H9 (cell line): Measurements from ENCODE around the gene F8A3. TPM values are rescaled to one million over a fixed set of nuclear protein-coding genes. Genes with fewer than 3 reads are reported as not detected.

Experiments
- DNase-seq: peaks from one replicate; pipeline ENCODE4 v3.0.0-alpha.2; 2017
- H2AFZ ChIP-seq: one replicate; pipeline ENCODE4 v1.6.1; 2013; ENCODE audit warnings: mild to moderate bottlenecking, low read length, control low read depth, moderate library complexity
- H2AK5ac ChIP-seq: 2 replicates; pipeline ENCODE4 v1.6.1; 2013; ENCODE audit warnings: low read length, control low read depth, mixed read lengths; ENCODE audit not compliant: insufficient read length
- H2BK120ac ChIP-seq: one replicate; pipeline ENCODE4 v1.6.1; 2013; ENCODE audit warnings: low read depth, mild to moderate bottlenecking, low read length, control low read depth, inconsistent platforms; ENCODE audit not compliant: poor library complexity, severe bottlenecking
- H2BK12ac ChIP-seq: 2 replicates; pipeline ENCODE4 v1.6.1; 2013; ENCODE audit warnings: low read length, control low read depth, mixed read lengths, low read depth; ENCODE audit not compliant: insufficient read length
- H2BK15ac ChIP-seq: 2 replicates; pipeline ENCODE4 v1.6.1; 2013; ENCODE audit warnings: low read depth, low read length, control low read depth
- H2BK20ac ChIP-seq: one replicate; pipeline ENCODE4 v1.6.1; 2013; ENCODE audit warnings: low read depth, mild to moderate bottlenecking, low read length, control low read depth, inconsistent platforms; ENCODE audit not compliant: poor library complexity, severe bottlenecking
- H2BK5ac ChIP-seq: 2 replicates; pipeline ENCODE4 v1.6.1; 2013; ENCODE audit warnings: low read length, control low read depth, mixed read lengths; ENCODE audit not compliant: insufficient read length
- H3K14ac ChIP-seq: 2 replicates; pipeline ENCODE4 v1.6.1; 2013; ENCODE audit warnings: low read length, control low read depth; ENCODE audit not compliant: insufficient read depth
- H3K18ac ChIP-seq: 2 replicates; pipeline ENCODE4 v1.6.1; 2013; ENCODE audit warnings: low read depth, mild to moderate bottlenecking, mixed read lengths, low read length, control low read depth; ENCODE audit not compliant: insufficient read length
- H3K23ac ChIP-seq: 2 replicates; pipeline ENCODE4 v1.6.1; 2013; ENCODE audit warnings: low read length, control low read depth, mixed read lengths, low read depth; ENCODE audit not compliant: insufficient read length
- H3K23me2 ChIP-seq: 2 replicates; pipeline ENCODE4 v1.6.1; 2013; ENCODE audit warnings: low read depth, mild to moderate bottlenecking, mixed read lengths, low read length, control low read depth; ENCODE audit not compliant: insufficient read length, poor library complexity, severe bottlenecking
- H3K27ac ChIP-seq: 2 replicates; pipeline ENCODE4 v1.5.1; 2013; ENCODE audit warnings: low read length, control low read depth, mixed read lengths, low read depth; ENCODE audit not compliant: insufficient read length
- H3K27me3 ChIP-seq: 2 replicates; pipeline ENCODE4 v1.6.1; 2013; ENCODE audit warnings: low read length, control low read depth, inconsistent platforms; ENCODE audit not compliant: insufficient read depth
- H3K4ac ChIP-seq: 2 replicates; pipeline ENCODE4 v1.6.1; 2013; ENCODE audit warnings: low read depth, mild to moderate bottlenecking, control low read depth, inconsistent platforms, low read length, moderate library complexity
- H3K4me1 ChIP-seq: 2 replicates; pipeline ENCODE4 v1.6.1; 2013; ENCODE audit warnings: low read length, control low read depth, inconsistent platforms; ENCODE audit not compliant: insufficient read depth
- H3K4me2 ChIP-seq: 2 replicates; pipeline ENCODE4 v1.6.1; 2013; ENCODE audit warnings: low read length, control low read depth, mixed read lengths; ENCODE audit not compliant: insufficient read length, insufficient read depth
- H3K56ac ChIP-seq: 2 replicates; pipeline ENCODE4 v1.6.1; 2013; ENCODE audit warnings: low read depth, mild to moderate bottlenecking, mixed read lengths, low read length, control low read depth; ENCODE audit not compliant: insufficient read length
- H3K79me1 ChIP-seq: 2 replicates; pipeline ENCODE4 v1.6.1; 2013; ENCODE audit warnings: low read depth, mild to moderate bottlenecking, moderate library complexity, low read length, control low read depth, inconsistent platforms; ENCODE audit not compliant: insufficient read depth, poor library complexity, severe bottlenecking
- H3K79me2 ChIP-seq: 2 replicates; pipeline ENCODE4 v1.6.1; 2013; ENCODE audit warnings: low read length, control low read depth, inconsistent platforms; ENCODE audit not compliant: insufficient read depth
- H3K9ac ChIP-seq: 2 replicates; pipeline ENCODE4 v1.6.1; 2013; ENCODE audit warnings: low read length, control low read depth, mixed read lengths; ENCODE audit not compliant: insufficient read length; ENCODE audit errors: extremely low read depth
- H3K9me3 ChIP-seq: one replicate; pipeline ENCODE4 v1.6.1; 2013; ENCODE audit warnings: low read depth, low read length, inconsistent platforms; ENCODE audit not compliant: control insufficient read depth
- H3T11ph ChIP-seq: one replicate; pipeline ENCODE4 v1.6.1; 2013; ENCODE audit warnings: mild to moderate bottlenecking, low read length, control low read depth, inconsistent platforms
- H4K20me1 ChIP-seq: one replicate; pipeline ENCODE4 v1.6.1; 2013; ENCODE audit not compliant: control insufficient read depth, insufficient read length, insufficient read depth
- H4K5ac ChIP-seq: 2 replicates; pipeline ENCODE4 v1.6.1; 2013; ENCODE audit warnings: low read depth, mild to moderate bottlenecking, mixed read lengths, low read length, control low read depth; ENCODE audit not compliant: insufficient read length
- H4K8ac ChIP-seq: replicated peaks from 2 replicates; pipeline ENCODE4 v1.6.1; 2013; ENCODE audit warnings: low read length, control low read depth, mixed read lengths, low read depth; ENCODE audit not compliant: insufficient read length
- H4K91ac ChIP-seq: 2 replicates; pipeline ENCODE4 v1.6.1; 2013; ENCODE audit warnings: low read depth, mild to moderate bottlenecking, moderate library complexity, mixed read lengths, low read length, control low read depth; ENCODE audit not compliant: insufficient read length
- H3K27ac Mint-ChIP-seq, 3 experiments: 2 replicates in 2 of 3; 3 replicates in 1 of 3; pipeline ENCODE4 v1.8.0; 2020 to 2021; ENCODE audit warnings: mixed read lengths in 3 of 3, mild to moderate bottlenecking in 1 of 3, moderate library complexity in 1 of 3
- H3K27me3 Mint-ChIP-seq: 2 replicates; pipeline ENCODE4 v1.8.0; 2021; ENCODE audit warnings: low read depth, mild to moderate bottlenecking, moderate library complexity, mixed read lengths
- H3K36me3 Mint-ChIP-seq, 3 experiments: 2 replicates in 2 of 3; 3 replicates in 1 of 3; pipeline ENCODE4 v1.8.0; 2020 to 2021; ENCODE audit warnings: low read depth in 3 of 3, mixed read lengths in 3 of 3; ENCODE audit not compliant: insufficient read depth in 1 of 3
- H3K4me1 Mint-ChIP-seq, 2 experiments: 2 replicates each; pipeline ENCODE4 v1.8.0; 2020; ENCODE audit warnings: mixed read lengths in 2 of 2
- H3K4me3 Mint-ChIP-seq, 2 experiments: 2 replicates in 1 of 2; 3 replicates in 1 of 2; pipeline ENCODE4 v1.8.0; 2020 to 2021; ENCODE audit warnings: mild to moderate bottlenecking in 2 of 2, mixed read lengths in 2 of 2, moderate library complexity in 1 of 2
- H3K9me3 Mint-ChIP-seq, 2 experiments: 2 replicates in 1 of 2; 3 replicates in 1 of 2; pipeline ENCODE4 v1.8.0; 2020; ENCODE audit warnings: mild to moderate bottlenecking in 2 of 2, mixed read lengths in 2 of 2, moderate library complexity in 1 of 2
- CTCF ChIP-seq: fragments of 200-600 bp; sonication (generic); conservative IDR thresholded peaks from 3 replicates; pipeline ENCODE4 v1.8.0; 2021; ENCODE audit warnings: antibody characterized with exemption, mild to moderate bottlenecking
- WGBS: extraction: QIAGEN DNeasy Blood & Tissue Kit; methylation state at CpG from one replicate; pipeline ENCODE4 v1.1.7; 2013; ENCODE audit warnings: missing lambda C conversion rate, low lambda C conversion rate, mixed read lengths; ENCODE audit not compliant: insufficient read length; ENCODE audit errors: extremely low coverage; 5-methylcytosine and 5-hydroxymethylcytosine counted together
- total RNA-seq: library from RNA; stranded (reverse); gene quantifications from 2 replicates; pipeline ENCODE4 v1.2.1, GENCODE V29; 2021

Gene F8A3
- total RNA-seq, 1 experiment from 2014 or later, result 5.6 TPM

GRCh38 chrX:155434906-155435743 is 23.3 kb downstream of the F8A3 start:
- H4K20me1 ChIP-seq, result no peaks in the 10 kb centered on the region
- Mint-ChIP-seq H3K27ac (no peak overlapping the region), H3K27me3 (no peaks in the 10 kb centered on the region; the same call in 1 of the 2 replicates), H3K4me1 (no peaks in the 10 kb centered on the region), H3K9me3 (peaks cover 82 to 83% of the 10 kb centered on the region in 2 experiments), H3K4me3 (no peak overlapping the region), H3K36me3 (peaks cover 1 to 17% (median 2%) of the 10 kb centered on the region in 3 experiments; a peak in 6 of 7 replicates)
- H2AK5ac ChIP-seq, result no peak overlapping the region
- no peak overlapping the region for H2BK12ac ChIP-seq
- no peaks in the 10 kb centered on the region for H3K23me2 ChIP-seq
- no peaks in the 10 kb centered on the region for H3K79me2 ChIP-seq
- H3K4ac ChIP-seq, result no peak overlapping the region
- no peak for DNase-seq
- no CpG with 5 or more reads among the region's 9 CpGs for WGBS
- no peaks in the 10 kb centered on the region for H3K4me1 ChIP-seq
- H4K91ac ChIP-seq, result no peak overlapping the region
- no peak overlapping the region for H2AFZ ChIP-seq
- no peak overlapping the region for H3K23ac ChIP-seq
- no peak overlapping the region for H2BK20ac ChIP-seq
- peaks cover 33% of the 10 kb centered on the region for H3K9me3 ChIP-seq
- no peak for TF ChIP-seq CTCF
- H2BK120ac ChIP-seq, result no peak overlapping the region
- H4K5ac ChIP-seq, result no peak overlapping the region
- no peak overlapping the region for H3K56ac ChIP-seq
- H3K9ac ChIP-seq, result no peak overlapping the region
- H3K27me3 ChIP-seq, result no peaks in the 10 kb centered on the region
- no peak overlapping the region for H2BK15ac ChIP-seq
- H4K8ac ChIP-seq, result no peak overlapping the region
- H3K18ac ChIP-seq, result no peak overlapping the region
- no peak overlapping the region for H3K4me2 ChIP-seq
- H3K14ac ChIP-seq, result no peak overlapping the region
- H3K27ac ChIP-seq, result no peak overlapping the region
- H2BK5ac ChIP-seq, result no peak overlapping the region
- H3K79me1 ChIP-seq, result no peaks in the 10 kb centered on the region
- no peak overlapping the region for H3T11ph ChIP-seq
